NCI-H2171 treated with DMSO at 0.1 percent for 48 hours (cell line): ENCODE data around the gene CFAP299.
A peak's percentile ranks its signal among the peaks of the same experiment; 100 is the strongest.
"Not testable (repeated sequence)": the region's sequence is repeated elsewhere in the genome, so short reads cannot be mapped to it uniquely, and the experiment has no call there.

ENCODE experiments used
- DNase-seq: peaks from one replicate; lab custom pipeline; 2025; lab: John Stamatoyannopoulos, UW

Gene CFAP299

DNA sequence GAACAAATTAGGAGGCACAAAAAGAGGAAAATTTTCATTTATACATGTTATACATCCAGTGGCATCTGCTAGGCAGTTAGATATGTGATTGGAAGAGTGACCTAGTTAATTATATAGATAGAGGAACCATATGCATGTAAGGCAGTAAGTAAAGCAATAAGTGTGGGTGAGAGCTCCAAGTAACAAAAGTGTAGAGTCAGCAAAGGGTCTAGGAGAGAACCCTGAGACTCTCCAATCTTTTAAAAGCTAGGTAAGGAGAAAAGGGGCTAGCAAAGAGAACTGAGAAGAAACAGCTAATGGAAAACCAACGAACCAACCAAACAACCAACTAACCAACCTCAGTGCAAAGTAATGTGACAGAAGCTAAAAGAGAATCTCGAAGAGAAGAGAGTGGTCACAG, 3.8 kb upstream of the CFAP299 start:
- DNase-seq = no peak

DNA sequence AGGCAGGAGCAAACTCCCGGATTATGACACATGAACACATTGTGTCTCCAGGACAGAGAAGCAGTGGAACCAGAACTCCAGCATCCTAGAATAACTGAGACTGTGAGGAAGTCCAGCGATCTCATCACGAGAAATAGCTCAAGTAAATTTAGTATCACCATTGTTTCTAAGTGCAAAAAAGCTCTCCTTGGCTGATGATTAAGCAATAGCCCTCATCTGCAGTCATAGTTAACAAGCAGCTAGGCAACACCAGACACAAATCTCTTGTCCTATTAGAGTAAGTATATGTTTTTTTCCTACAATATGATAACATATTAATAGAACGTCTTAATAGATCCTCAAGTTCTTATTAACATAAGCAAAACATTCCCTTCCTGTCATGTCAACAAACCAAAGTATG, 2.4 kb upstream of the CFAP299 start:
- DNase-seq = no peak

DNA sequence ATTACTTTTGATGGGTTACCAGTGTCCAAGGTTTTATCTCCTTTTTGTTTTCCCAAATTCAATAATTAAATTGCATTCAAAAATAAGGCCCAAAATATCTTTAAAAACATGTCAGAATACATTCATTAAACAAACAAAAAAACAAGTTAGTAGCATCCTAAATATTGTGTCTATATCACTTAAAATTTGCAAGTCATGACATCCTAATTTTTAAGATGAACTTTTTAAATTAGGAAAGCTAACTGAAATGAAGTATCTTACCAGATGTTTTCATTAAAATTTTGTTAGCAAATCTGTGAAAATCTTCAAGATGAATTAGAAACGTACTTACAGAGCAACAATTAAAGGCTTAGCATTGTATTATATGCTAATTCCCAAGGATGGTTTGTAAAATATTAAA, 962 bp upstream of the CFAP299 start:
- DNase-seq = no peak

DNA sequence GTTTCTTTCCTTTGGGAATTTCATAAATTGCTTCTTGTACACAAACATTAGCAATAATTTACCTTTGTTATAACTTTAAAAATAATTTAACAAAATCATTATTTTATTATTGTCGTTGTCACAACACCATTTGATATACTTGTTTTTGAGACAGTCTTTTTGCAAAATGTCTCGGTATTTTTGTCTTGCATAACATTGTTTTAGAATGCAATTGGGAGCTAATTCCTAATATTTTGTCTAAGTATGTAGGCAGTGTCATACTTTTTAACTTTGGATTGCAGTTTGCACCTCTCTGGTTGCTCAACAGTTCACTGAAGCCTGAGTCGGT, 340 bp upstream of the CFAP299 start:
- DNase-seq = no peak

DNA sequence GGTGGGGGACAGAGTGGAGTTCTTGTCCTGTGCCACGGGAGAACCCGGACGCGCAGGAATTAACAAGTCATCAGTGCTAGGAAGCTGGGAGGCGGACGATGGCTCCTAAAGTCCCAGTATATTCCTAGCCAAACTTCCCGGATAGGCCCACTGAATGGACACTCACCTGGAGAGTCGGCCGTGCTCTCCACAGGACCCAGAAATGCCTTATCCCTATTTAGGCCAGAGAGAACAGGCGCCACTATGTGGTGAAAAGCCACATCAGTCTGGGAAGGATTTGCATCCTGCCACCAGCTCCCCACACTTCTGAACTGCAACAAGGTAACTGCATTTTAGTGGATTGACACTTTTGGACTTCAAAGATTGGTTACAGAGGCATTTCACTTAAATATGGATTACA, 1.1 kb downstream of the CFAP299 start:
- peak; percentile 26 for DNase-seq

DNA sequence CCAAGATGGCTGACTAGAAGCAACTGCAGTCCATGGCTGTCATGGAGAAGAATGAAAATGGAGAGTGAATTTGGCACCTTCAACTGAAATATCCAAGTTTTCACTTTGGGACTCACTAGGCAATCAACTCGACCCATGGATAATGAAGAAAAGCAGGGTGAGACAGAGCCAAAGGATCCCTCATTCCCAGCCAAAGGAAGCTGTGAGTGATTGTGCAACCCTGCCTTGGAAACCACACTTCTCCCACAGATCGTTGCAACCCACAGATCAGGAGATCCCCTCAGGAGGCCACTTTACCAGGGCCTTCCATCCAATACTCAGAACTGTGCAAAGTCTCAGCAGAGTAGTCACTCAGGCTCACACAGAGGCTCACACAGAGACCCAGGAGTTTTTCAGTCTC, 4.5 kb downstream of the CFAP299 start:
- DNase-seq = no peak

DNA sequence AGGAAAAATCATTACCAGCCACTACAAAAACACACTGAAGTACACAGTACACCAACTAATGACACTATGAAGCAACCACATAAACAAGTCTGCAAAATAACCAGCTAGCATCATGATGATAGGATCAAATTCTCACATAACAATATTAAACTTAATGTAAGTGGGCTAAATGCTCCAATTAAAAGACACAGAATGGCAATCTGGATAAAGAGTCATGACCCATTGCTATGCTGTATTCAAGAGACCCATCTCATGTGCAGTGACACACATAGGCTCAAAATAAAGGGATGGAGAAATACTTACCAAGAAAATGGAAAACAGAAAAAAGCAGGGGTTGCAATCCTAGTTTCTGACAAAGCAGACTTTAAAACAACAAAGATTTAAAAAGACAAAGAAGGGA, 7.2 kb downstream of the CFAP299 start:
- DNase-seq = not testable (repeated sequence)

DNA sequence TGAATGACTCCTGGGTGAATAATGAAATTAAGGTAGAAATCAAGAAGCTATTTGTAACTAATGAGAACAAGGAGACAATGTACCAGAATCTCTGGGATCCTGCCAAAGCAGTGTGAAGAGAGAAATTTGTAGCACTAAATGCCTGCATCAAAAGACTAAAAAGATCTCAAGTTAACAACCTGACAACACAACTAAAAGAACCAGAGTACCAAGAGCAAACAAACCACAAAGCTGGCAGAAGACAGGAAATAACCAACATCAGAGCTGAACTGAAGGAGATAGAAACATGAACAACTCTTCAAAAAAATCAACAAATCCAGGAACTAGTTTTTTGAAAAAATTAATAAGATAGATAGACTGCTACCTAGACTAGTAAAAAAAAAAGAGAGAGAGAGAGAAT, 8.4 kb downstream of the CFAP299 start:
- DNase-seq = no peak

DNA sequence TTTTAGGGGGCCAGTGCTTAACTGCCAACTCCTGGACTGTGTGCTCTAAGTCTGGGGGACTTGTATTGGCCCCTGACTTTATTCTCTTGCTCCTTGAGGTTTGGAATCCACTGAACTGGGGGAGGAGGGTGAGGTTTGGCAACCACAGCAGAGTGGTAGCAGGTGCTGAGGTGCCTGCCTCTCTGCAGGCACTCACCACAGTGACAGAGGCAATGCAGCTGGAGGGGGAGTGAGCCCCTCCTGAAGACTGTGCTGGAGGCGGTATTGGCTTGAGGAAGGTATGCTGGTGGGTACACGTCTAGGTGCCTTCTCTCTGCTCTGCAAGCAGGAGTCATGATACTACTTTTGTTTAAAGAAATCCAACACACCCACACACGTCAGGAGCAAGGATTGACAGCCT, 24.6 kb downstream of the CFAP299 start:
- no peak for DNase-seq

DNA sequence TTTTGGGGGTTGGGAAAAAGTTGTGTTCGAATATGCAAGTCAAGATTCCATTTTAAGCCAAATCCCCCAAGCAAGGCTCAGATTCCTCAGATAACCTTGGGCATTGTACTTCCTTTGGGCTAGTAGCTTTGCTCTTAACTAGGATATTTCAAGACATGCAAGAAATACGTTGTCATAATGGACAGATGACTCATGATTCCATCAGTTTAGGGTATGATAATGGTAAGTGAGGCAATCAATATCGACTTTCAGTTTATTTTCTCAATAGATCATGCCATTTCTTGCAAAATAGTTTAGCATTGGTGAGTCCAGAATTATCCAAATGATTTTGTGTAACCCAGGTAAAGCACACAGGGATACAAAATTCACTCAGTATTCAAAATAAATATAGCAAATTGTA, 25.4 kb downstream of the CFAP299 start:
- DNase-seq = no peak

DNA sequence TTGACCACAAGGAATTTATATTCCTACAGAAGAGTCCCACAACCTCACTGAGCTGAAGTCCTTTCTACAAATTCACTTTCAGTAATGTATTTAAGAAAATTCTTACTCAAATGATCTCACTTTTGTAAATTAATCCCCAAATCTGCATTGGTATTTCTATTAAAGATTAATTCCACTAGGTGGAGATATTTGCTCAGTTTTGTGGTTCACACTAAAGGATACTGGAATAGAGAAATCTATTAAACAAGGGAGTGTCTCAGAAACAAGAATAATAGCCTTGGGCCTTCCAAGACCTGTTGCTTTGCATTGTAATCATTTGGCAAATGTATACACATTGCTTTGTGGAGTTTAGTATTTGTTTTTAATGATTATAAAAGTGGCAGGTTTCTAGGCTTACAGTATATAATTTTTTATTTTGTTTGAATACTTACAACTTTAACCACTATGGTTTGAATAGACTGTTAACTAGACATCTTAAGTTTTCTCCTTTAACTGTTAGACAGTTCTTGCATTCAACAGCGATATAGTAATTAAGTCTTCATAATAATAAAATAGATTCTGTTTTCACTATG, 25.9 kb downstream of the CFAP299 start:
- peak; percentile 4 for DNase-seq

DNA sequence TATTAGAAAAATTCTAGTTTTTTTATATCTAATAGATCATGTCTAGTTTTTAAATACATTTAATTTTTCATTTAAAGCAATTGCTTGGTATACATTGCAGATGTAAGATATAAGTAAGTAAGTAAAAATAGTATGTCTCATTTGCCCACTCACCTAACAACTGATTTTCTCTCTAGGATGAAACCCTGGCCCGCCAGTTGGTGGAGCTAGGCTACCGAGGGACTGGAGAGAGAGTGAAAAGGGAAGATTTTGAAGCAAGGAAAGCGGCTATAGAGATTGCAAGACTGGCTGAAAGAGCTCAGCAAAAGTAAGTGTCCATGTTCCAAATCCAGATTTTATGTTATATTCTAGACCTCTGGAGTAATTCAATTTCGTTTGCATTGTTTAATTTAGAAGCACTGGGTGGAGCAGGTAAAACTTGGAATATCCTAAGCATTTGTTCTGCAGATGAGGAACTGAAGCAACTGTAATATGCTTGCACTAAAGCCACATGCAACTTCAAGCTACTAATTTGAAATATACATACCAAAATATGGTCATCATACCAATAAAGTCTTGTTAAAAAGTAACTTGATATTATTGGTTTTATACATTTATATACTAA, 27.1 kb downstream of the CFAP299 start:
- peak; percentile 15 for DNase-seq

DNA sequence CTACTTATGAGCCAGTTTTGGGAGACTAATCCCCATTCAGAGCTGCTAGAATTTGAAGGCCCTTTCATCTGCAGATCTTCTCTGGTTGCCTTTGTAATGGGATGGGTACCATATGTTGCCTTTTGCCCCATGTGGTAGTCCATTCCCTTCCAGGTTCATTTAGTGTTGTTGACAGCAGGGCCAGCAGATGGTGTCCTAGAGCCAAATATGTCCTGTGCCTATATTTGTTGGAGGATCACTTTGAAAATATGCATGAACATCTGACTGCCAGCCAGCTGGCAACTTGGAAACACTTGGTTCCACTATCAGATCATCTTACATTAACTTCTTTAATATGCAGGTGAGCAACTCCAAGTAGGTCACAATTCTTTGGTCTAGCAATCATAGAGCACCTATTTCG, 30.4 kb downstream of the CFAP299 start:
- DNase-seq = peak; percentile 74

DNA sequence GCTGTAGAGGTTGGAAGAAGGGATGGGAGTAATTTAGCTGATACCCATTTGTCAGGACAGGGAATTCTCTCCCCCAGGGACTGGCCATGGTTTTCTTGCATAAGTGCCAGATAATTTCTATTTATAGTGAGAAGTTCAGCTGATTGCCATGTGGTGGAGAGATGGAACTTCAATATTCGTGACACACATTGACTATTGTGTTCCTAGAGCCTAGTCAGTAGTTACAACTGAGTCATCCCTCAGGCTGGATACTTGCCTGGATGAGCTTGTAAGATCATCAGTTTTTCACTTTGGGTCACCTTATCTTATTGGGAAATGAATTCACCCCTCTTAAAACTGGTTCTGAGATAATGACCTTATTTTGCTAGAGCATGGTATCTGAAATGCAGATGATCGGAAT, 32.2 kb downstream of the CFAP299 start:
- no peak for DNase-seq

DNA sequence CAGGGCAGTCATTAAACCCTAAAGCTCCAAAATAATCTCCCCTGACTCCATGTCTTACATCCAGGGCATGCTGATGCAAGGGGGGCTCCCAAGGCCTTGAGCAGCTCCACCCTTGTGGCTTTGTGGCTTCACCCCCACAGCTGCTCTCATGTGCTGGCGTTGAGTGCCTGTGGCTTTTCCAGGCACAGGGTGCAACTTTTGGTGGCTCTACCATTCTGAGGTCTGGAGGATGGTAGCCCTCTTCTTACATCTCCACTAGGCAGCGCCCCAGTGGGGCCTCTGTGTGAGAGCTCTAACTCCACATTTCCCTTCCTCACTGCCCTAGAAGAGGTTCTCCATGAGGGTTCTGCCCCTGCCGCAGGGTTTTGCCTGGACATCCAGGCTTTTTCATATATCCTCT, 35.1 kb downstream of the CFAP299 start:
- DNase-seq = no peak

DNA sequence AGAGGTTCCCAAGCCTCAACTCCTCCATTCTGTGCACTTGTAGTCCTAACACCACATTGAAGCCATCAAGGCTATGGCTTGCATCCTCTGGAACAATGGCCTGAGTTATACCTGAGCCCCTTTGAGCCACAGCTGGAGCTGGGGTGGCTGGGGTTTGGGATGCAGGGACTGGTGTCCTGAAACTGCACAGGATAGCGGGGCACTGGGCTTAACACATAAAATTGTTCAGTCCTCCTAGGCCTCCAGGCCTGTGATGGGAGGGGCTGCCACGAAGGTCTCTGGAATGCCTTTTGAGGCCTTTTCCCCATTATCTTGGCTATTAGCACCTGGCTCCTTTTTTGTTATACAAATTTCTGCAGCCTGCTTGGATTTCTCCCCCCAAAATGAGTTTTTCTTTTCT, 35.5 kb downstream of the CFAP299 start:
- DNase-seq = no peak

DNA sequence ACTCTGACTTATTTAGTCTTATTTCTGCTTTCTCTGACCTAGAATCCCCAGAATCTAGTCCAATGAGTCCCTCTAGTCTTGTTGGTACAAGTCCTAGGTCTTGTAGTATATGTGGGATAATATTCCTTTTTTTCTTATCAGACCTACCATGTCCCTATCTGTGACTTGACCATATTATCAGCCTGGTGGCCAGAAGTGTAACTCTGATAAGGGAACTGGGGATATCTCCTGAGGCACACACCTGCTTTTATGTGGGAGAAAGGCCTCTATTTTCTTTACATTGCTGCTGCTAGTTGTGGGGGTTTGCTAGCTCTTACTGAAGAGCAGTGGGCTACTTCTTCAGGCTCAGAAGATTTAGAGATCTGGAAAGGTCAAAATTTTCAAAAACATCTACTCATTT, 38.6 kb downstream of the CFAP299 start:
- DNase-seq = no peak

DNA sequence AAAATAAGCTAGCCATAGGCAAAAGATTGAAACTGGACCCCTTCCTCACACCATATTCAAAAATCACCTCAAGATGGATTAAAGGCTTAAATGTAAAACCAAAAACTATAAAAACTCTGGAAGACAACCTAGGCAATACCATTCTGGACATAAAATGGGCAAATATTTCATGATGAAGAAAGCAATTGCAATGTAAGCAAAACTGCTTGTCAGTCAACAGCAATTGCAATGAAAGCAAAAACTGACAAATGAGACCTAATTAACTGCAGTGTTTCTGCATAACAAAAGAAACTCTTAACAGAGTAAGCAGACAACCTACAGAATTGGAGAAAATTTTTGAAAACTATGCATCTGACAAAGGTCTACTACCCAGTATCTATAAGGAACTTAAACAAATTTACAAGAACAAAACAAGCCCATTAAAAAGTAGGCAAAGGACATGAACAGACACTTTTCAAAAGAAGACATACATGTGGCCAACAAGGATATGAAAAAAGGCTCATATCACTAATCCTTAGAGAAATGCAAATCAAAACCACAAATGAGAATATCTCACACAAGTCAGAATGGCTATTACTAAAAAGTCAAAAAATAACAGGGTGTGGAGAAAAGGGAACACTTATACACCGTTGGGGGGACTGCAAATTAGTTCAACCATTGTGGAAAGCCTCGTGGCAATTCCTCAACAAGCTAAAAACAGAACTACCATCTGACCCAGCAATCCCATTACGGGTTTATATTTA, 46.7 kb downstream of the CFAP299 start:
- no peak for DNase-seq

DNA sequence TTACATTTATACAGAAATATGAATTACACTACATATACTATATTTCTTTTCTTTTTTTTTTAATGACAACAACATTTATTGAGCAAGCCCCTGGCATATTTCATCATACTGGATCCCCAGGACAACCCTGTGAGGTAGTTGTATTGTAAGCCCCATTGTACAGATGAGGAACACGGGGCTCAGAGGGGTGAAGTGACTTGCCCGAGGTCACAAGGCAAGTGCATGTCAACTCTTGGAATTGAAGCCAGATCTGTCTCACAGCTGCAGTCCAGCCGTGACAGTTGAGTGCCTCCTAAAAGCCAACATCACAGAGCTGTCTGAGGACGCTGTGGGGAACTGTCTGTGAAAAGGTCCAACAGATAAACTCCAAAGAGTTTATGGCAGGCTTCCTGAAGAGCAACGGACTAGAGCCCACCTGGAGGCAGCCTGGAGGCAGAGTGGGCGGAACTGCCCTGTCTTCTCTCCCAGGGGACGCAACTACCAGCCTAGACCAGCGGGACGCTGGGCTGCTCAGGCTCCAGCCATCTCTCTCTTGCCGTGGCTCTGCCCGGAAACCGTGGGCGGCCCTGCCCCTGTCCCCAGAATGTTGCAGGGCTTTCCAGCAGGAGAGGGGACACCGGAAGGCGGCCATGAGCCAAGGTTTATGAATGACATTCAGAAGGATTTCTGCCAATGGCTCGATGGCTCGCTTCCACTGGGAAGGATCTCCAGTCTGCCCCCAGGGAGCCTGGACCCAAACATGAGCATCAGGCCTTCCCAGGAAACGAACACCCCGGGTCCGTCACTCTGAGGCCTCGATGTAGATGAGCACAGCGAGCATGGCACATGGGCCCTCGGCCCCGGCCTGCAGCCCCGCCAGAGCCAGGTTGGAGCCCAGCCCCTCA, 50.1 kb downstream of the CFAP299 start:
- no peak for DNase-seq

DNA sequence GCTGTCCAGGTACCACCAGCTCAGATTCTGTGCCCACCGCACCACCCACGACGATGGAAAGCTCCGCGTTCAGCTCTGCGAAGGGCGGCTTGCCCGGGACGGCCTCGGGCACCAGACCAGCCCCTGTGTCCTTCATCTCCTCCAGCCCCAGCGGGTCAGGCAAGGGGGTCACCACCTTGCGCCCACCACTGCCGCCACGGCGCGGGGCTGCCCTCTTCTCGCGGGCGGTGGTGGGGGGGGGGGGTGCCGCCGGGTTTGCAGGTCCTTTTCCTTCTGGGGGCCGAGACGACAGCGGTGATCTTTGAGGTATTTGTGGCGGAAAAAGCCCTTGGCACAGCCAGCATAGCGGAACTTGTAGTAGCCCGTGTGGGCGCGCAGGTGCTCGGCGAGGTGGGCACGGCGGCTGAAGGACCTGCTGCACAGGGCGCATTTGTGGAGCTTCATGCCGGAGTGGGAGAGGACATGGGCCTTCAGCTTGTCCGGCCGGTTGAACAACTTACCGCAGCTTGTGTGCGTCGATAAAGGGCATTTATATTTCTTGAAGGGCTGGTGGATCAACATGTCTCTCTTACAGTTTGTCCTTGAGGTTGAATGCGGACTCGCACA, 50.9 kb downstream of the CFAP299 start:
- DNase-seq = no peak

DNA sequence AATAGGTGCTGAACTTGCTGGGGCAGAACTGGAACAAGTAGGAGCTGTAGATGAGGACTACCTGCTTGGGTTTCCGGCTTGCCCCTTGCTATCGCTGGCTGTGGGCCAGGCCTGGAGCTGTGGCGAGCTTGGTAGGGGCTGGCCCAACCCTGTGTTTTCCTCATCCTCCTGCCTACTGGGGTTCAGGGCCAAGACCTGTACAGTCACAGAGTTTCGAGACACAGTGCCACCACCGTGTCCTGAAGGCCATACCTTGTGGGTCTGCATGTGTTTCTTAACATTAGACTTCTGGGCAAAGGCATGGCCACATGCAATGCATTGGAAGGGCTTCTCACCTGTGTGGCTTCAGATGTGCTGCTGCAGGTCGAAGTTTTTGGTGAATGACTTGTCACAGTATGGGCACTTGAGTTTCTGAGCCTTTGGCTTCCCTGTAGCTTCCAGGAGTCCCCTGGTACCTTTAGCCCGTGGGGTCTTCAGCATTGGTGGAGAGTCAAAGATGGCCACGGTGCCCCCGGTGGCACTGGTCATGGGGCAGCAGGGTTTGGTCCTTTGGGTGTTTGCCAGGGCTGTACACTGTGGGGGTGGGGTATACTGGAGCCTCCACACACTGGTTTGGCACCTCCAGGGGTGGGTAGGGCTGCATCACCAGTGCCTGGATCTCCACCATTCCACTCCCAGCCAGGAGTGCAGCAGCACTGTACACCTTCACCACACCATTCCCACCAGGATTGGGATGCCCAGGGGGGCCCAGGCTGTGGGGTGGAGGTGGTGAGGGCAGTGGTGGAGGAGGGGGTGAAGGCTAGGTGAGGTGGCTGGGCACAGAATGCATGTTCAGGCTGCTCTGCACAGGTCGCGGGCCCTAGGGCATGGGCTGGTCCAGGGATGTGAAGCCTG, 52.1 kb downstream of the CFAP299 start:
- DNase-seq = no peak

DNA sequence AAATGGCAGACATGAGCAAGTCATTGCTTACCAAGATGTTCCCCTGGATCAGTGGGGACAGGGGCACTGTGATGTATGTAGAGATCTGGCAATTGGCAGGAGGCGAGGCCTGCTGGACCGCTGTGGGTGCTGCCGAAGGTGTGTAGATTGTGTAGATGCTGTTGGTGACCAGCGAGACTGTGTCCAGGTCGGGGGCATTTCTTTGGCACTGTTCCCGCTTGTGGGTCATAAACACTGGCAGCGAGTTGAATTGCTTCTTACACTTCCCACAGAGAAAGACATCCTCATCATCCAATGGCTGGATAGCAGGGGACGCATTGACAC, 52.7 kb downstream of the CFAP299 start:
- no peak for DNase-seq
